ENCODE data around the gene TMEM126B.
A peak's percentile ranks its signal among the peaks of the same experiment; 100 is the strongest.
"Not testable (repeated sequence)": the region's sequence is repeated elsewhere in the genome, so short reads cannot be mapped to it uniquely, and the experiment has no call there.

The TMEM126B gene

DNA sequence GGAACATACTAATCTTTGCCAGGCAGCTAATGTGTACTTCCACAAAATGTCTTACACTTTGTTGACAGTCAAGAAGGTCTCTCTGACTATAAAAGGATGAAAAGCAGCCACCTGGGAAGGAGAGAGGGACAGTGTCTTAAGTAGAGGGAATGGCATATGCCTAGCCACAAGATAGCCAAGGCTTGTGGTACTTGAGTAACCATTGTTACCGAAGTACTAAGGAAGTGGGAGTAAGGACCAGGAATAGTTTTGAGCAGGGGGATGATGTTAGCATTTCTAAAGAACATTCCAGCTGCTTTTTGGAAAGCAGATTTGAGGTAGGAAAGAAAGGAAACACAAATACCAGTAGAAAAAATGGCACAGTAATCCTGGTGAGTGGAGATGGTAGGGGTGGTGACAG is 22.7 kb downstream of the TMEM126B start:
- no peak for DNase-seq

DNA sequence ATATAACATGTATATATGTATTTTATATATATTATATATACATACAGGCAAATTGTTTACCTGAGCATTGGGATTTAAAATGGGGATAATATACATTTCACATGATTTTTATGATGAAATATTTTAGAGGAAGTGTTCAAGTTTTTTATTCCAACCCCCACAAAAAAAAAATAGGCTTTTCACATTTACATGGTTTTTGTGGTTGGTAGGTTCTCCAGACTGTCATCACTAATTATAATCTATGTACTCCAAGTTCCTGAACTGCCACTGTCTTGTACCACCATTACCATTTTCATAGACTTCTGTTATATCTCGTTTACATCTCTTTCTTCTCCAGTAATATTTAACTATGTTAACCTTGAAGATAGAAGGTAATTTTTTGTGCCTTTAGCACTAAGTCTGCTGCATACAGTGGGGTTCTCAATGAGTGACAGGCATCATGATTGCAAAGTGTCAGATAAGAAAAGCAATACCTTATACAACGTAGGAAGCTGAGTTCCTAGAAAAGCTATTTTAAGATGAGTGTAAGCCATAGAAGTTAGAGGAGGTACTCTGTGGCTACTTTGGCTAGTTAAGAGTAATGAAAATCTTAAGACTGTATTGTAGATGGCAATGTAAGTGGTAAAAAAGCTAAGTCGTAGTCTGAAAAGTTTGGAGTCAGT is 24.5 kb downstream of the TMEM126B start:
- DNase-seq, result no peak

DNA sequence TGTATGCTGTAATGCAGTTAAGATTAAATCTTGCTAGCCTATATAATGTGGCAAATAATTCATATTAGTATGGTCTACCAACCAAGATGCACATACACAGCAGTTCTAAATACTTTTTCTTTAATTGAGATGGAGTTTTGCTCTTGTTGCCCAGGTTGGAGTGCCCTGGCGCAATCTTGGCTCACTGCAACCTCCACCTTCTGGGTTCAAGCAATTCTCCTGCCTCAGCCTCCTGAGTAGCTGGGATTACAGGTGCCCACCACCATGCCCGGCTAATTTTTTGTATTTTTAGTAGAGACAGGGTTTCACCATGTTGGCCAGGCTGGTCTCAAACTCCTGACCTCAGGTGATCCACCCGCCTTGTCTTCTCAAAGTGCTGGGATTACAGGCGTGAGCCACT is 25.9 kb downstream of the TMEM126B start:
- DNase-seq, result not testable (repeated sequence)

DNA sequence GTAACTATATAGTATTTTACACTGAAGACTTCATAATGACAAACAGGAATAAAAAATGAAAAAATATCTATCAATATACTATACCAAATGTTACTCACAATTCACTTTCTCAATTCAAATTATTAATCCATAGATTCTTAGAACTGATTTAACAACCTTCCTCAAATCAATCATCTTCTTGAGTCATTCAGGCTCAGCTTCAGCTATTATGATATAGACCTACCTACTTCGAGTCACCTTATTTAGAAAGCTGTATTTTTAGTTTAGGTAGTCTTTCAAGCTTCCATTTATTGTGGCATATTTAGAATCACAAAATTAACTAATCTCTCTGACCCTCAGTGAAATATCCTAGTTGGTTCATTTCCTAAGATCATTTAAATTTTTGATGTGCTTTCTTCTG is 28.4 kb downstream of the TMEM126B start:
- DNase-seq, result no peak

DNA sequence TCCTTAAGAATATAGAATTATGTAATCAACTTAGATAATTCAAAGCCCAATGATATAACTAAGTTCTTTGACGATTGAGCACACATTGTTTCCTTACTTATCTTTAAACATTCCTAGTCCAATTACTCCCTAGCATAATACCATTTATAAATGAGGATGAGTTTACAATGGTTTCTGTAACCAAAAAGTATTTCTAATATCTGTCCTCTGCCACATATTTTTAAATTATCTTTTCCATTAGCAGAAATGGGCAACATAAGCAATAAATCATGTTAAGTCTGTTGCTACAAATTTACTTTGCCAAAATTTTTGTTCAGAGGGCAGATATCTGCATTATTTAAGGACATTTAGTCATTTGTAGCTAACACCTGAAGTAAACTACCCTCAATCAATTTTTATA is 29.8 kb downstream of the TMEM126B start:
- no peak for DNase-seq

DNA sequence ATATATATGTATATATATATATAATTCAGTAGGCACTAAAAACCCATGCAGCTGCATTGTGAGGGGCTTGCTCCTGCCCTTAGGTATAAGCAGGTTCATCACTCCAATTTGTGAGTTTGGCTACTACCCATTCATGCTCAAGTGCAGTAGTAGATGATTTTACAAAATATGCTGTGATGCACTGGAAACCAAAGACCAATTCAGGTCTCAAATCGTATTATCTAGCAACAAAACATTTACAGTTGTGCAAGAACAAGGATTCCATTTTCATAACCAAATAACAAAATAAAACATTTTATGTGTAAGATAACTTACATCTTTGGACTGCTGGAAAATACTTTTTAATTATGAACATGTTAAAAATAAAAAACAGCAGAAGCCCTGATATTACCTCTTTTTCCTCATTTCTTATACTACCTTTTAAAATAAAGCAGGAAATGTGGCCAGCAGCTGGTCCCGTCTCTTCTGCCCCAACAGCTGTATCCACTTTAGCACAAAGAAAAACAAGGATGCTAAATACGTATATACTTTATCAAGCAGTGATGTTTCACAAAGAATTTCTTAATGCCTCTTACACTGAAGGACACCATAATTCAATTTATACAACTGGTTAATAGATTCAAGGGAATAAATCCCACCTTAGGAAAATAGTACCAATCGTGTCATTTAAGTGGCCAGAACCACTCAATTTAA is 33.7 kb downstream of the TMEM126B start:
- DNase-seq, result no peak

DNA sequence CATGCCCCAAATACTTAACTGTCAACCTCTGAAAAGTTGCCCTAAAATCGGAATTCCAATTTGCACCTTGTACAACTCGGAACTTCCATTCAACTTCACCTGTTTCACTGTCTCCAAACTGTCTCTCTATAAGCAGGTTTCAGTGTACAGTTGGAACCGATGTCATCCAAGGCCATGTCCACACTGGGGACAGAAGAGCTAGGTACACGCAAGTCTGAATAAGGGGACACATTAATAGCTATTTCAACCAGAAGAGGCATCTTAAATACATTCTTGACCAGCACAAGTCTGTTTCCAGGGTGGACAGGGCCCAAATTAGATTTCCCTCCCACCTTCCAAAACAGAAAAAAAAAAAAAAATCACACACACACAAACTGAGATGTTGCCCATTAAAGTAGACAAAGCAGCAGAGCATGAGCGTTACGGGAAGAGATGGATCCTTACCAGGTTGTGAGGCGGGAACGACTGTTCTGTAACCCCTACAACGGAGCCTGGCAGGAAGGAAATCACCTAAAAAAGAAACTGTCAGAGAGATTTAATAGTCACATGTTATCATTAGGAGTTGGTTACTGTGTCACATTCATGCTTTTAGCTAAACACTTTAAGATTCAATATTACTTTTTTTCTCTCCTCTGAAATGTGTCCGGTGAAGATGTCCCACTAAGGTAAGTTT is 34.8 kb downstream of the TMEM126B start:
- no peak for DNase-seq

DNA sequence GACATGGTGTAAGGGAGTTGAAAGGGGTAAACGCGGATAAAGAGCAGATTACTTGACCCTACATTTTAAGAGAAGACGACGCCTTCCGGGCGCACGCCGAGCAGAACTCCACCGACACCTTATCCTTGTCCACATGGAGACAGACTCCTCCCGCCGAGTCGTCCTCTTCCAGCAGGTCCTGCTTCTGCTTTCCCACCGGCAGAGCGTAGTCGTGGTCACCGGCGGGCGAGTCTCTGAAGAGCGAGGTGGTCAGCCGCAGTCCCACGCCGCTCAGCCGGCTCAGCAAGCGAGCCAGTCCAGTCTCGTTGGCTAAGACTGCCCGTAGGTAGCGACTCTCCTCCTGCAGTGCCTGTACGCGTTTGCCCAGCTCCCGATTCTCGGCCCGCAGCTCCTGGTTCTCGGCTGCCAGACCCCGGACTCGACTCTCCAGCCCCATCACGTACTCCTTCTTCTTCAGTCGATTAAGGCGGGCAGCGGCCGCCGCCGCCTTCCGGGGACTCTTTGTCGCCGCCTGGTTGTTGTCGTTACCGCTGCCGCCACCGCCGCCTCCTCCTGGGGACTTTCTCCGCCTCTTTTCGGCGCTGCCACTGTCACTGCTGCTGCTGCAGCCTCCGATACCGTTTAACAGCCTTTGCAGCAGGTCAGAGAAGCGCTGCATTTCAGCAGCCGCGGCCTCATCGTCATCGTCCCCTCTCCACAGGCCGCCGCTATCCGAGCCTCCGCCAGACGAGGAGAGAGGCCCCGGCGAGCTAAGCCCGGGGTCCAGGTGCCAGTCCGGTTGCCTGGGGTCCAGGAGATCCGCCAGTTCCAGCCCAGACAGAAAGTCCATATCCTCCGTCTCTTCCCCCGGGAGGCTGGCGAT is 35.6 kb downstream of the TMEM126B start:
- DNase-seq, result peak; percentile 90

DNA sequence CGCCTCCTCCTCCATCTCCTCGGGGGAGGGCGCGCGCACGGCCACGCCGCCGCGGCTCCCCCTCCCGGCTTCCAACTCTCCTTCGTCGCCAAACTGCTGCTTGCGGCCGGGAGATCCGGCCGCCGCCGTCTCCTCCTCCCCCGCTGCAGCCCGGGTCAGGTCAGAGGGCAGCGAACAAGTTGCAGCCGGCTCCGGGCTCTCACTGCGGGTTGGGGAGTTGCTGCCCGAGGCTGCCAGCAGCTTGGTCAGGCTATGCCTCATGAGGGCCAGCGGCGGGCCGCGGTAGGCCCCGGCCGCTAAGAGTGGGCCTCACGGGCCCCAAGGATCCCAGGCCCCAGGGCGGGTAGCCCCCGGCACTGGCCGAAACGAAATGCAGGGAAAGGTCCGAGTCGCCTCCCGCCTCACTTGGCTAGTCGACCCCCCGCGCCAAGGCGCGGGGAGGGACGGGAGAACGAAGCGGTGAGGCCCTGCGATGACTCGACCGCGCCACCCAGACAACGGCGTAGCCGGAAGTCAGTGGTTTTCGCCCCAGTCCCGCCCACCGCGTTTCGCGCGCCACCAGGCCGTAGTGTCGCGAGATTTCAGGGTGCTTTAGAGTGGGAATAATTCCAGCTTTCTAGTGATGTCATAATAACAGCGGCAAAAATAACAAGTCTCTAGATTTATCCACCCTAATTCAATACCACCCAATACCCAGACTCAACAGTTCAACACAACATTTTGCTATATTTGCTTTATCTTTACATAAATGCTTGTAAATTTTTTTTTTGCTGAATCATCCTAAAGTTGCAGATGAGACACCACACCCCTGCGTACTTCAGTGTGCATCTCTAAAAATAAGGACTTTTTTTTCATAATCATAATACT is 36.5 kb downstream of the TMEM126B start, which contains the start of gene CREBZF:
Gene CREBZF (minus strand): TSS at position 515 of the 867 bp plus-strand sequence. CDS start 254 bp downstream, at position 261.
- peak; percentile 97 for DNase-seq

DNA sequence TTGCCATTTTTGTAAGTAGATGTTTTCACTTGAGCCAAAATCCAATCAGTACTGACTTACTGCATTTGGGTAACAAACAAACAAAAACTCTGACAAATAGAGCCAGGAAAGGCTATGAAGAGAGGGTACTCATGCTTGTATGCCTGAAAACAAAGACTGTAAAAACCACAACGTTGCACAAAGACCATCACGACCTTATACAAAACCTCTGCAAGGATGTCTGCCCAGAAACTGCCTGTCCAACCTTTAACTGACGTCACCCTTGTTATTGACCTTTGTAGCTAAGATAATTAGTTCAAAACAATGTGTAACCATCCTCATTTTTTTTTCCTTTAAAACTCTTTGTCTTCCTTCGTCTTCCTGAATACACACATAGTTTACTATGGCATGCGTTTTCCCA is 37.3 kb downstream of the TMEM126B start:
- no peak for DNase-seq

DNA sequence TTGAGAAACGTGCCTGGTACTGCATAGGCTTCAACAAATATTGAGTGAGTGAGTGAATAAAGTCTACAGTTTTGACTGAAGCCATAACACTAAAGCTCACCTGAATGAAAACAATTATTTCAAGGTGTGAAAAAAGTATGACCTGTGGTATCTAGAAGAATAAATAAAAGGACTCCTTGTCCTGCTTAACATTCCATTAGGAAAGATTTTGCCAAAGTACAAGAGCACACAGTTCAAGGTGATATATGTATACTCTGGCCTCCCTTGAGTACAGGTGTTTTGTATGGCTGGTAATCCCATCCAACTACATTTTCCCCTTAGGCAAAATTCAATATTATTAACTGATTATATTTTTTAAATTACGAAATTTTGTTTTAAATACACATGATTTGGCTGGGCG is 38.3 kb downstream of the TMEM126B start:
- DNase-seq, result no peak

DNA sequence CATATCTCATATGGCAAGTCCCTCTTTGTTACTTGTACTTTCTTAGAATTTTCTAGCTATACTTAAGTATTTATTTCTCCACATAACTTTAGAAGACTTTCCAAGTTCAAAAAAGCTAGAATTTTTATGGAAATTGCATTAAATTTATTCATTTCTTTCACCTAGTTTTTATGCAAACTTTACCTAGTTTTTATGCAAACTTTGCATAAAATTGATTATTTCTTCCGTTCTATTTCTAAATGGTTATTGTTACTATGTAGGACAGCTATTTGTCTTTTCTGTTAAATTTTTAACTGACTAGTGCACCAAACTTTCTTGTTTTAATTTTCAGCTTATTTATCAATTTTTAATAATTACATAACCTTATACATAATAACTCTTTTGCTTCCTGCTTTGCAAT is 39.8 kb downstream of the TMEM126B start:
- no peak for DNase-seq

DNA sequence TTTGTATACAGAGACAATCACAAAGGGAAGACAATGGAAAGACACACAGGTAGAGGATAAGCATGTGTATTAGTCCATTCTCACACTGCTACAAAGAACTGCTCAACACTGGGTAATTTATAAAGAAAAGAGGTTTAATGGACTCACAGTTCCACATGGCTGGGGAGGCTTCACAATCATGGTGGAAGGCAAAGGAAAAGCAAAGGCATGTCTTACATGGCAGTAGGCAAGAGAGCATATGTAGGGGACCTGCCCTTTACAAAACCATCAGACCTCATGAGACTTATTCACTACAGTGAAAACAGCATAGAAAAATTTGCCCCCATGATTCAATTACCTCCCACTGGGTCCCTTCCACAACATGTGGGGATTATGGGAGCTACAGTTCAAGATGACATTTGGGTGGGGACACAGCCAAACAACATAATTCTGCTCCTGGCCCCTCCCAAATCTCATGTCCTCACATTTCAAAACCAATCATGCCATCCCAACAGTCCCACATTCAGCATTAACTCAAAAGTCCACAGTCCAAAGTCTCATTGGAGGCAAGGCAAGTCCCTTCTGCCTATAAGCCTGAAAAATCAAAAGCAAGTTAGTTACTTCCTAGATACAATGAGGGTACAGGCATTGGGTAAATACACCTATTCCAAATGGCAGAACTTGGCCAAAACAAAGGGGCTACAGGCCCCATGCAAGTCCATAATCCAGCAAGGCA is 42.7 kb downstream of the TMEM126B start:
- not testable (repeated sequence) for DNase-seq

DNA sequence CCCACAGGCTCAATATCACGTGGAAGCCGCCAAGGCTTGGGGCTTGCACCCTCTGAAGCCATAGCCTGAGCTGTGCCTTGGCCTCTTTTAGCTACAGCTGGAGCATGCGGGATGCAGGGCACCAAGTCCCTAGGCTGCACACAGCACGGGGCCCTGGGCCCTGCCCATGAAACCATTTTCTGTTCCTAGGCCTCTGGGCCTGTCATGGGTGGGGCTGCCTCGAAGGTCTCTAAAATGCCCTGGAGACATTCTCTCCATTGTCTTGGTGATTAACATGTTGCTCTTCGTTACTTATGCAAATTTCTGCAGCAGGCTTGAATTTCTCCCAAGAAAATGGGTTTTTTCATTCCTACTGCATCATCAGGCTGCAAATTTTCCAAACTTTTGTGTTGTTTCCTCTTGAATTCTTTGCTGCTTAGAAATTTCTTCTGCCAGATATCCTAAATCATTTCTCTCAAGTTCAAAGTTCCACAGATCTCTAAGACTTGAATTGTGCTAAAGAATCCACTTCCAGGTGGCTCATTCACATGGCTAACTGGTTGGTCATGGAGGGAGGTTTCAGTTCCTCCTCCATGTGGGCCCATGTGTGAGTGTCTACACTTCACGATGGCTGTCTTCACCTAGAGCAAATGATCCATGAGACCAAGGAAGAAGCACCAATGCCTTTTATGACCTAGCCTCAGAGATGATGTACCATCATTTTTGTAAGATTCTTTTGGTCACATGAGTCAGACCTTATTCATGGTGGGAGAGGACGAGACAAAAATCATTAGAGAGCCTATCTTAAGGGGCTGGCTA is 43.9 kb downstream of the TMEM126B start:
- DNase-seq, result no peak

DNA sequence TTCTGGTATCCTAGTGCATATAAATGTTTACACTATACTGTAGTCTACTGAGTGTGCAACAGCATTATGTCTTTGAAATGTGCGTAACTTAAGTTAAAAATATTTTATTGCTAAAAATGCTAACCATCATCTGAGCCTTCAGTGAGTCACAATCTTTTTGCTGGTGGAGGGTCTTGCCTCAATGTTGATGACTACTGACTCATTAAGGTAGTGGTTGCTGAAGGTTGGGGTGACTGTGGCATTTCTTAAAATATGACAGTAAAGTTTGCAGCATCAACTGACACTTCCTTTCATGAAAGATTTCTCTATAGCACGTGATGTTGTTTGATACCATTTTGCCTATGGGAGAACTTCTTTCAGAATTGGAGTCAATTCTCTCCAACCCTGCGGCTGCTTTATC is 45.0 kb downstream of the TMEM126B start:
- DNase-seq, result no peak

DNA sequence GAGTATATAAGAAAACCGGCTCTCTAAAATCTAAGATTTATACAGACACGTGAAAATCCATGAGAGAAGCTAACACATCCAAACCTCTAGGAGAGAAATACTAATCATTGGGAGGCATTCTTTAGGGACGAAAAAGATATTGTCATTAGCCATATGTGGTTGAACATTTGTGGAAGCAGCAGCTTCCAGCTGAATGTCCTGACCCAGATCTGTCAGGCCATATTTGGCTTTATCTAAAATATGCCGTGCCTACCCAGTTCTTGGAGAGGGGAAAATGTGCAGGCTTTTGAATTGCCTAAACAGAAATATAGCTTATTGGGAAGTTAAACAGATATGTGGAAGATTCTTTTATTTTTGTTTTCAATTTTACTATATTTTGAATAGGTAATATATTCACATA is 51.2 kb downstream of the TMEM126B start:
- no peak for DNase-seq

DNA sequence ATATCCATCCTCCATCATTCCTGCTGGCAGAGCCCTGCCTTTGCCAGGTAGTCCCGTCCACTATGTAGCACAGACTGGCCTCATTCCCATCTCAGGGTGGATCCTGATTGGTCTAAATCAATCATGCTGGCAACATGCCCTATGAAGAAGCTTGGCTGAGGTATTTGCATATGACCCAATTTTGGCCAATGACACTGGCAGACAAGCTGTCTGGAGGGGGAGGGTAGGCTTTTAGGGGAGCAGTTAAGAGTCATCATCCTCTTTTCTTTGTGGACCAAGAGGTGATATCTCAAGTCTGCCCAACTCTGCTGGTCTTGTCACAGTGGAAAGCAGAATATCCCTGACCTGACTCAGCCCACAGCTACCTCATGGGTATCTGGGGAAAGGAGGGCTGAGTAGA is 52.5 kb downstream of the TMEM126B start:
- DNase-seq, result no peak

DNA sequence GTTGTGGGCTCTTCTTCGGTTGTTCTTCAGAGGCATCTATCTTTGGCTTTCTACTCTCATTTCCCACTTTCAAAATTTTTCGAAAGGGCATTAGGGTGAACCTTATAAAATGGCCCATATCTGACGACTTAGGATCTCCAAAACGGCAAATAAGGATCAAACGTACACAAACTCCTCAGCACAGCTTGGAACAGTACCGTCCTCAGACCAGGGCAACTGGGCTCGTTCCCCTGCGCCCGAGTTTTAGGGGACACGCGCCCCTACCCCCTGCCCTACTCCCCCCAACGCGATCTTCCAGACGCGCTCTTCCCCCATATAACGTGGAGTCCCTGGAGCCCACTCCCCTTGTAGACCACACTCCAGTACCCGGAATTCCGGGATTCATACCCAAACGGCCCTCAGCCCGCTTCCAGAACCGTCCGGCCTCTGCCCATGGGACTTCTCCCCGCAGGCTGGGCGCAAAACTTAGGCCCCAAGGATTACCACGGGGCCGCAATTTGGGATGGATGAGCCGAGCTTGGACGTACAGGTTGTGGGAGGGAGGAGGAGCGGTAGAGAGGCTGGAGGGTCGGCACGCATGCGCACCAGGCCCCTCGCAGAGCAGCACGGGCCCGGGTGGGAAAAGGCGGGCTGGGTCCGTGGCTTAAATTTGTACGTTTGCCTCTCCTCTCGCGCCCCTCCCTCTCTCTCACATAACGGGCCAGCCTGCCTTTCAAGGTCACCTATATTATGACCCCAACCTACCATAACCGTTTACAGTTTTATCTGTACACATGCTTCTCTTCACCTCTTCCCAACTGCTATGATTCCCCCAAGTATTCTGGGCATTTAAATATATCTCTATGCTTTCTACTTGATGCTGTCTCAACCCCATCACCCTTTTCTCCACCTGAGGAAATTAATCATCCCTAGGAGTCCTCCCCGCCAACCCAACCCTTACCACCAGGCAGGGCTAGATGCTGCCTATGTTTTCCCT is 54.2 kb downstream of the TMEM126B start:
- DNase-seq, result peak; percentile 87

DNA sequence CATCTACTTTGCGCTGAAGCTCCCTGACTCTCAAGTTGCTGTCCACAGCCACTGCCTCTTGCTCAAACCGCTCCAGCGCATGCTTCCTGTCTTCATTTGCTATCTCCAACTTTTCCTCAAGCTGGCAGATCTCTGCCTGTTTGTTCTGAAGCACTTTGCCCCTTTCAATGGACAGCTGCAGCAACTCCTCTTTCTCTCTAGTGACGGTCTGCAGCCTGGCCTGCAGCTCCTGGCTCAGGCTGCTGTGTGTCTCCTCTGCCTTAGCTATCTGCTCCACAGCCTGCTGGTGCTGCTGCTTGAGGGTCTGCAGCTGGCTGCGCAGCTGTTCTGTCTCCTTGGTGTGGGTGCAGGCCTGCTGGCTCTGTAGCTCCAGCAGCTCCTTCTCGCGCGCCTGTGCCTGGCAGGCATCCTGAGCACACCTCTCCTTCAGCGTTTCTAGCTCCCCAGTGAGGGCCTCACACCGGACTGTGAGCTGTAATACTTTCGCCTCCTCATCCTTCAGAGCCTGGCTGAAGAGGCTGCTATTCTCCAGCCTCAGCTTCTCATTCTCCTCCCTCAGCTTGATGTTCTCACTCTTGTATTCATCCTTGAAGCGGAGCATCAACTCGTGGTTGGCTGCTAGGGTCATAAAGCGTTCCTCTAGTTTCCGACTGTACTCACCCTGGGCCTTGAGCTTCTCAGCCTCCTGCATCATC is 56.9 kb downstream of the TMEM126B start:
- no peak for DNase-seq

Measured in activated CD8-positive, alpha-beta memory T cell treated with anti-CD3 and anti-CD28 coated beads, Interleukin-2, amount 50 U/mL, for 48 hours (primary cell).